Activated naive CD4-positive, alpha-beta T cell treated with anti-CD3 and anti-CD28 coated beads, Interleukin-2, amount 10 ng/mL, durations not matched to agents 7 days and 5 days (primary cell): Measurements from ENCODE around the gene GPER1.

ENCODE experiments used
- CTCF ChIA-PET: fragments of 350-600 bp; sonication (Branson Sonifier 250); formaldehyde crosslinking; loops from one replicate; lab custom pipeline; 2021; ENCODE audit warnings: antibody characterized with exemption; lab: Charles Lee
- DNase-seq: peaks from one replicate; pipeline ENCODE4 v3.0.0-alpha.2; 2020
- H3K27ac Mint-ChIP-seq: one replicate; pipeline ENCODE4 v1.8.0; 2021; ENCODE audit warnings: mild to moderate bottlenecking, moderate library complexity, mixed read lengths
- H3K27me3 Mint-ChIP-seq: one replicate; pipeline ENCODE4 v1.8.0; 2021; ENCODE audit warnings: mild to moderate bottlenecking, mixed read lengths
- H3K36me3 Mint-ChIP-seq: one replicate; pipeline ENCODE4 v1.8.0; 2021; ENCODE audit warnings: mixed read lengths
- H3K4me1 Mint-ChIP-seq: one replicate; pipeline ENCODE4 v1.8.0; 2021; ENCODE audit warnings: mixed read lengths
- H3K4me3 Mint-ChIP-seq: one replicate; pipeline ENCODE4 v1.8.0; 2021; ENCODE audit warnings: mild to moderate bottlenecking, moderate library complexity, mixed read lengths
- H3K9me3 Mint-ChIP-seq: one replicate; pipeline ENCODE4 v1.8.0; 2021; ENCODE audit warnings: mixed read lengths

The GPER1 gene

DNA sequence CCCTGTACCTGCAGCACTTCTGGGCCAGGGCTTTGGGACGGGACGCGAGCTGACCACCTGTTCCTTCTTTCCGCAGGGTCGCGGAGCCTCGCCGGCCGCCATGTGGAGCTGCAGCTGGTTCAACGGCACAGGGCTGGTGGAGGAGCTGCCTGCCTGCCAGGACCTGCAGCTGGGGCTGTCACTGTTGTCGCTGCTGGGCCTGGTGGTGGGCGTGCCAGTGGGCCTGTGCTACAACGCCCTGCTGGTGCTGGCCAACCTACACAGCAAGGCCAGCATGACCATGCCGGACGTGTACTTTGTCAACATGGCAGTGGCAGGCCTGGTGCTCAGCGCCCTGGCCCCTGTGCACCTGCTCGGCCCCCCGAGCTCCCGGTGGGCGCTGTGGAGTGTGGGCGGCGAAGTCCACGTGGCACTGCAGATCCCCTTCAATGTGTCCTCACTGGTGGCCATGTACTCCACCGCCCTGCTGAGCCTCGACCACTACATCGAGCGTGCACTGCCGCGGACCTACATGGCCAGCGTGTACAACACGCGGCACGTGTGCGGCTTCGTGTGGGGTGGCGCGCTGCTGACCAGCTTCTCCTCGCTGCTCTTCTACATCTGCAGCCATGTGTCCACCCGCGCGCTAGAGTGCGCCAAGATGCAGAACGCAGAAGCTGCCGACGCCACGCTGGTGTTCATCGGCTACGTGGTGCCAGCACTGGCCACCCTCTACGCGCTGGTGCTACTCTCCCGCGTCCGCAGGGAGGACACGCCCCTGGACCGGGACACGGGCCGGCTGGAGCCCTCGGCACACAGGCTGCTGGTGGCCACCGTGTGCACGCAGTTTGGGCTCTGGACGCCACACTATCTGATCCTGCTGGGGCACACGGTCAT is 30.3 kb upstream of the GPER1 start:
- Mint-ChIP-seq H3K4me1 (peaks cover 40% of the 10 kb centered on the region), H3K27me3 (peaks cover 20% of the 10 kb centered on the region), H3K4me3 (no peak overlapping the region), H3K36me3 (peaks cover 4% of the 10 kb centered on the region), H3K27ac (no peak overlapping the region), H3K9me3 (no peaks in the 10 kb centered on the region)
- CTCF ChIA-PET: interaction anchor here (1.0 to 3.2 kb wide), 3 partner anchors 8 to 65 kb away, joined by 3 to 18 read pairs (median 3); no protein-coding TSS in a partner anchor
- DNase-seq: no peak

DNA sequence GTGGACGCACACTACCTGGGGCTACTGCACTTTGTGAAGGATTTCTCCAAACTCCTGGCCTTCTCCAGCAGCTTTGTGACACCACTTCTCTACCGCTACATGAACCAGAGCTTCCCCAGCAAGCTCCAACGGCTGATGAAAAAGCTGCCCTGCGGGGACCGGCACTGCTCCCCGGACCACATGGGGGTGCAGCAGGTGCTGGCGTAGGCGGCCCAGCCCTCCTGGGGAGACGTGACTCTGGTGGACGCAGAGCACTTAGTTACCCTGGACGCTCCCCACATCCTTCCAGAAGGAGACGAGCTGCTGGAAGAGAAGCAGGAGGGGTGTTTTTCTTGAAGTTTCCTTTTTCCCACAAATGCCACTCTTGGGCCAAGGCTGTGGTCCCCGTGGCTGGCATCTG is 29.6 kb upstream of the GPER1 start:
- CTCF ChIA-PET: interaction anchor here (1.0 to 3.2 kb wide), 3 partner anchors 8 to 65 kb away, joined by 3 to 18 read pairs (median 6); partner anchors contain the start of gene GPR146
- Mint-ChIP-seq H3K36me3 (peaks cover 4% of the 10 kb centered on the region), H3K27me3 (peaks cover 21% of the 10 kb centered on the region), H3K9me3 (no peaks in the 10 kb centered on the region), H3K27ac (no peak overlapping the region), H3K4me1 (peaks cover 40% of the 10 kb centered on the region), H3K4me3 (no peak overlapping the region)
- DNase-seq: no peak

GRCh38 chr7:1058821-1059199 is 29.1 kb upstream of the GPER1 start:
- no peak overlapping the region for H3K4me3 Mint-ChIP-seq
- no peaks in the 10 kb centered on the region for H3K9me3 Mint-ChIP-seq
- DNase-seq: no peak
- peaks cover 39% of the 10 kb centered on the region for H3K4me1 Mint-ChIP-seq
- peaks cover 4% of the 10 kb centered on the region for H3K36me3 Mint-ChIP-seq
- CTCF ChIA-PET: interaction anchor here (1.0 to 3.2 kb wide), 3 partner anchors 9 to 66 kb away, joined by 3 to 18 read pairs (median 6); partner anchors contain the start of gene GPR146
- peaks cover 21% of the 10 kb centered on the region for H3K27me3 Mint-ChIP-seq
- peak overlapping the region; percentile 58 for H3K27ac Mint-ChIP-seq

DNA sequence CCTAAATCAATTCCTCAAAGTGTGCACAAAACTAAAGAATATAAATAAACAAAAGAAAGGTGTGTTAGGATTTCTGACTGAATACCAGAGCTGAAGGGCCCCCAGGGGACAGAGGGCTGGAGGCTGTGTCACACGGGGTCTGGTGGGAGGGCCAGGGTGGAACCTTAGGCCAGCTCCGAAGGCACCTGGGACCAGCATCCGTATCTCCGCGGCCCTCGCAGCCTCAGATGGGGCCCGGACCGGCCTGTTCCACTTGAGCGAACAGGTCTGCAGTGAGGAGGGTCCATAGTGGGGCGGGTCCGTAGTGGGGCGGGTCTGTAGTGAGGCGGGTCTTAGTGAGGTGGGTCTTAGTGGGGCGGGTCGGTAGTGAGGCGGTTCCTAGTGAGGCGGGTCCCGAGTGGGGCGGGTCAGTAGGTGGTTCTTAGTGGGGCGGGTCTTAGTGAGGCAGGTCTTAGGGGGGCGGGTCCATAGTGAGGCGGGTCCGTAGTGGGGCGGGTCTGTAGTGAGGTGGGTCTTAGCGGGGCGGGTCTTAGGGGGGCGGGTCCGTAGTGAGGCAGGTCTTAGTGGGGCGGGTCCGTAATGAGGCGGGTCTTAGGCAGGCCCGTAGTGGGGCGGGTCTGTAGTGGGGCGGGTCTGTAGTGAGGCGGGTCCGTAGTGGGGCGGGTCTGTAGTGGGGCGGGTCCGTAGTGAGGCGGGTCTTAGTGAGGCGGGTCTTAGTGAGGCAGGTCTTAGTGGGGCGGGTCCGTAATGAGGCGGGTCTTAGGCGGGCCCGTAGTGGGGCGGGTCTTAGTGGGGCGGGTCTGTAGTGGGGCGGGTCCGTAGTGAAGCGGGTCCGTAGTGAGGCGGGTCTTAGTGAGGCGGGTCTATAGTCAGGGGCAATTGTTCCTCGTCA is 28.5 kb upstream of the GPER1 start:
- peaks cover 2% of the 10 kb centered on the region for H3K36me3 Mint-ChIP-seq
- H3K27me3 Mint-ChIP-seq: peaks cover 25% of the 10 kb centered on the region
- no peak for DNase-seq
- peaks cover 33% of the 10 kb centered on the region for H3K4me1 Mint-ChIP-seq
- H3K9me3 Mint-ChIP-seq: no peaks in the 10 kb centered on the region
- CTCF ChIA-PET: interaction anchor here (1.2 to 3.2 kb wide), 2 partner anchors 15 to 66 kb away, joined by 6 to 18 read pairs; partner anchors contain the start of gene GPR146
- peak overlapping the region; percentile 58 for H3K27ac Mint-ChIP-seq
- H3K4me3 Mint-ChIP-seq: no peak overlapping the region

GRCh38 chr7:1060315-1061072 is 27.4 kb upstream of the GPER1 start:
- no peaks in the 10 kb centered on the region for H3K9me3 Mint-ChIP-seq

GRCh38 chr7:1061180-1061579 is 26.7 kb upstream of the GPER1 start:
- CTCF ChIA-PET: interaction anchor here (0.6 to 3.2 kb wide), 3 partner anchors 16 to 68 kb away, joined by 3 to 18 read pairs (median 3); partner anchors contain the start of gene GPR146
- H3K36me3 Mint-ChIP-seq: no peaks in the 10 kb centered on the region
- no peaks in the 10 kb centered on the region for H3K9me3 Mint-ChIP-seq
- peaks cover 23% of the 10 kb centered on the region for H3K4me1 Mint-ChIP-seq
- H3K4me3 Mint-ChIP-seq: no peak overlapping the region
- no peak overlapping the region for H3K27ac Mint-ChIP-seq
- DNase-seq: no peak
- H3K27me3 Mint-ChIP-seq: peaks cover 31% of the 10 kb centered on the region

More at GRCh38 chr7:1060315-1061072, 27.4 kb upstream of the GPER1 start:
- Mint-ChIP-seq H3K4me1 (peaks cover 26% of the 10 kb centered on the region), H3K27me3 (peaks cover 27% of the 10 kb centered on the region), H3K27ac (no peak overlapping the region), H3K36me3 (no peaks in the 10 kb centered on the region), H3K4me3 (no peak overlapping the region)
- CTCF ChIA-PET: interaction anchor here (1.1 to 3.2 kb wide), 2 partner anchors 16 to 67 kb away, joined by 3 to 18 read pairs; partner anchors contain the start of gene GPR146
- no peak for DNase-seq

GRCh38 chr7:1062296-1063294 is 25.3 kb upstream of the GPER1 start:
- Mint-ChIP-seq H3K4me3 (no peak overlapping the region), H3K27ac (no peak overlapping the region), H3K36me3 (no peaks in the 10 kb centered on the region), H3K4me1 (peaks cover 19% of the 10 kb centered on the region), H3K27me3 (peaks cover 31% of the 10 kb centered on the region), H3K9me3 (no peaks in the 10 kb centered on the region)
- no peak for DNase-seq
- CTCF ChIA-PET: interaction anchor here (5.9 kb wide), 1 partner anchor 68 kb away, joined by 247 read pairs; no protein-coding TSS in a partner anchor

DNA sequence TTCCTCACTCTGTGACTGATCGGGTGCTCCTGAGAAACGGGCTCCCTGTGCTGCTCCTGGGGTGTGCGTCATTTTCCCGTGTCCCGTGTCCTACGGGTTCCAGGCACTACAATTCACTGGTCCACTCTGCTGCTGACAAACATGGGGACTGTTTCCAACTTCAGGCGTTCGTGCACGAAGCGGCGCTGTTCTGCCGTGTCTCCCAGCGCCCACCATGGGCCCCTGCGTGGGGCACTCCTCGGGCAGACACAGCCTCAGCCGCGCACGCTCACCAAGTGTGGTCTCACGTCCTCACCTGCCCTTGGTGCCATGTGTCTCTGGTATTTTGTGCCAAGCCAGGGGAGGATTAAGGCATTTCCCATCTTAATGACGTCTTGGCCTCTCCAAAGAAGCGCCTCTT is 24.6 kb upstream of the GPER1 start:
- no peaks in the 10 kb centered on the region for H3K9me3 Mint-ChIP-seq
- peaks cover 19% of the 10 kb centered on the region for H3K4me1 Mint-ChIP-seq
- no peaks in the 10 kb centered on the region for H3K36me3 Mint-ChIP-seq
- CTCF ChIA-PET: interaction anchor here (5.9 kb wide), 1 partner anchor 68 kb away, joined by 247 read pairs; no protein-coding TSS in a partner anchor
- peaks cover 31% of the 10 kb centered on the region for H3K27me3 Mint-ChIP-seq
- no peak overlapping the region for H3K27ac Mint-ChIP-seq
- H3K4me3 Mint-ChIP-seq: no peak overlapping the region
- no peak for DNase-seq

DNA sequence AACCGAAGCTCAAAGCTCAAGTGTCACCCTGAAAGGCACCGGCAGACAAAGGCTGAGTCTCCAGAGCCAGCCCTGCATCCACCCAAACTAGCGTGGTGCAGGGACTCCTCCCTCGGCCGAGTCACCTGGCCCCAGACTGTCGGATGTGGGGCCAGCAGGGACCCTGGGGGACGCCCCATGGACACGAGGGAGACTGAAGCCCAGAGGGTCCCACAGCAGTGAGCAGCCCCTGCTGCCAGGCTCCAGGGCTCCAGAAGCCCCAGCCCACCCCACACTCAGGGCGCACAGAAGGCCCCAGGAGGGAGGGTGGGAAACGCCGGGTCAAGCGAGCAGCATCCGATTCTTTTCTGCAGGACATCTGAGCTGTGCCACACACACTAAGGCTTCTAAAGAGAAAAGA is 23.3 kb upstream of the GPER1 start:
- Mint-ChIP-seq H3K4me3 (no peak overlapping the region), H3K27ac (no peak overlapping the region), H3K4me1 (peaks cover 9% of the 10 kb centered on the region), H3K9me3 (no peaks in the 10 kb centered on the region), H3K27me3 (peaks cover 31% of the 10 kb centered on the region), H3K36me3 (no peaks in the 10 kb centered on the region)
- DNase-seq: no peak
- CTCF ChIA-PET: interaction anchor here (0.8 to 5.9 kb wide), 9 partner anchors 9 to 112 kb away, joined by 3 to 247 read pairs (median 8); partner anchors contain the start of gene GPR146

GRCh38 chr7:1065263-1065584 is 22.7 kb upstream of the GPER1 start:
- Mint-ChIP-seq H3K4me1 (peaks cover 7% of the 10 kb centered on the region), H3K27me3 (peaks cover 29% of the 10 kb centered on the region), H3K27ac (no peak overlapping the region), H3K4me3 (no peak overlapping the region), H3K9me3 (no peaks in the 10 kb centered on the region), H3K36me3 (no peaks in the 10 kb centered on the region)
- CTCF ChIA-PET: interaction anchor here (0.7 to 5.9 kb wide), 24 partner anchors 10 to 158 kb away, joined by 3 to 247 read pairs (median 5); partner anchors contain the start of gene GPR146
- no peak for DNase-seq

- CTCF ChIA-PET: interaction anchor here (0.5 to 5.9 kb wide), 25 partner anchors 10 to 275 kb away, joined by 3 to 247 read pairs (median 5); partner anchors contain the start of gene GPR146
- H3K36me3 Mint-ChIP-seq: no peaks in the 10 kb centered on the region
- peaks cover 24% of the 10 kb centered on the region for H3K27me3 Mint-ChIP-seq
- H3K4me3 Mint-ChIP-seq: peak overlapping the region; percentile 28
- H3K4me1 Mint-ChIP-seq: peaks cover 7% of the 10 kb centered on the region
- no peak overlapping the region for H3K27ac Mint-ChIP-seq
- peaks cover 4% of the 10 kb centered on the region for H3K9me3 Mint-ChIP-seq
- DNase-seq: peak; percentile 91
These were observed 22.2 kb upstream of the GPER1 start for GRCh38 chr7:1065585-1066241.

- Mint-ChIP-seq H3K4me1 (peaks cover 7% of the 10 kb centered on the region), H3K27me3 (peaks cover 20% of the 10 kb centered on the region), H3K9me3 (peaks cover 8% of the 10 kb centered on the region), H3K4me3 (no peak overlapping the region), H3K27ac (no peak overlapping the region), H3K36me3 (no peaks in the 10 kb centered on the region)
- DNase-seq: no peak
- CTCF ChIA-PET: interaction anchor here (0.5 to 5.9 kb wide), 16 partner anchors 11 to 276 kb away, joined by 3 to 247 read pairs (median 6); partner anchors contain the start of gene GPR146
These were observed 21.7 kb upstream of the GPER1 start for GRCh38 chr7:1066242-1066588.
